Keratinocyte (primary cell): Measurements from ENCODE around the gene TCEAL5.

Experiments
- EZH2 ChIP-seq: IDR thresholded peaks from one replicate; pipeline ENCODE4 v1.6.1; 2012; ENCODE audit warnings: inconsistent platforms, mild to moderate bottlenecking, low read length, moderate library complexity
- TF ChIP-seq, protein P1 (sequence below), 3 experiments: IDR thresholded peaks in 1 of 3; conservative IDR thresholded peaks in 1 of 3; optimal IDR thresholded peaks in 1 of 3; 2 replicates in 2 of 3; 3 replicates in 1 of 3; pipeline versions ENCODE3 to v1.5.1; 2011; ENCODE audit warnings: low read length in 3 of 3, mild to moderate bottlenecking in 3 of 3, moderate library complexity in 2 of 3, control low read depth in 1 of 3, inconsistent platforms in 1 of 3; ENCODE audit not compliant: insufficient read depth in 2 of 3; ENCODE audit errors: extremely low read depth in 1 of 3

DNA sequence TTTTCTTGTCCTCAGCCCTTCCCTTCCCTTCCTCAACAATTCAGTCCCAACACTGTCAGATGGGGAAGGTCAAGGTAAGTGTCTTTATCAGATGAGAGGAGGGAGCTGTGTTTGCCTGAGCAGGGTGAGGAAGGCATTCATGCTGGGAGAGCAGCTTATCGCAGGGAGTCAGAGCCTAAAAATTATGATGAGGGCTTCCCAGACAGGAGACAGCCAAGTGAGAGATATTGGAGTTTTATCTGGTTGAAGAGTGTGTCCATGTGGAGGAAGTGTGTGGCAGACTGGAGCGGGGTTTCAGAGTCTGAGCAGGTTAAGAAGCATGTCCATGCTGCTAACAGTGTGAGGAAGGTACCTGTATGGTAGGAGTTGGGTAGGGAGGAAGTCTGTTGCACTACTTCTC lies 43.3 kb downstream of the TCEAL5 start:
- TF ChIP-seq, protein P1, sequence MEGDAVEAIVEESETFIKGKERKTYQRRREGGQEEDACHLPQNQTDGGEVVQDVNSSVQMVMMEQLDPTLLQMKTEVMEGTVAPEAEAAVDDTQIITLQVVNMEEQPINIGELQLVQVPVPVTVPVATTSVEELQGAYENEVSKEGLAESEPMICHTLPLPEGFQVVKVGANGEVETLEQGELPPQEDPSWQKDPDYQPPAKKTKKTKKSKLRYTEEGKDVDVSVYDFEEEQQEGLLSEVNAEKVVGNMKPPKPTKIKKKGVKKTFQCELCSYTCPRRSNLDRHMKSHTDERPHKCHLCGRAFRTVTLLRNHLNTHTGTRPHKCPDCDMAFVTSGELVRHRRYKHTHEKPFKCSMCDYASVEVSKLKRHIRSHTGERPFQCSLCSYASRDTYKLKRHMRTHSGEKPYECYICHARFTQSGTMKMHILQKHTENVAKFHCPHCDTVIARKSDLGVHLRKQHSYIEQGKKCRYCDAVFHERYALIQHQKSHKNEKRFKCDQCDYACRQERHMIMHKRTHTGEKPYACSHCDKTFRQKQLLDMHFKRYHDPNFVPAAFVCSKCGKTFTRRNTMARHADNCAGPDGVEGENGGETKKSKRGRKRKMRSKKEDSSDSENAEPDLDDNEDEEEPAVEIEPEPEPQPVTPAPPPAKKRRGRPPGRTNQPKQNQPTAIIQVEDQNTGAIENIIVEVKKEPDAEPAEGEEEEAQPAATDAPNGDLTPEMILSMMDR (optimal IDR thresholded peaks at IDR 0.05 in 1 of 3, IDR thresholded peaks at IDR 0.05 in 1 of 3, conservative IDR thresholded peaks at IDR 0.05 in 1 of 3; ENCODE audit: extremely low read depth in 1 of 3, insufficient read depth in 2 of 3, low read length in 3 of 3): no peak
- no peak for TF ChIP-seq EZH2
